Neuronal stem cell (in vitro differentiated cells): Measurements from ENCODE around the gene PRKCE.

Source experiments
- DNase-seq: peaks from one replicate; pipeline ENCODE4 v3.0.0-alpha.2; 2013; ENCODE audit warnings: low spot score
- H2AFZ ChIP-seq: one replicate; pipeline ENCODE4 v1.6.1; 2013; ENCODE audit warnings: mild to moderate bottlenecking, low read length, inconsistent platforms
- H2AK5ac ChIP-seq: 2 replicates; pipeline ENCODE4 v1.6.1; 2013; ENCODE audit warnings: low read depth, mild to moderate bottlenecking, inconsistent platforms, low read length, moderate library complexity, mixed read lengths
- H2BK120ac ChIP-seq: 2 replicates; pipeline ENCODE4 v1.6.1; 2013; ENCODE audit warnings: low read depth, mild to moderate bottlenecking, inconsistent platforms, low read length, moderate library complexity, mixed read lengths
- H2BK12ac ChIP-seq: one replicate; pipeline ENCODE4 v1.6.1; 2013; ENCODE audit warnings: low read length, inconsistent platforms
- H2BK15ac ChIP-seq: 2 replicates; pipeline ENCODE4 v1.6.1; 2013; ENCODE audit warnings: mild to moderate bottlenecking, low read length, inconsistent platforms, mixed read lengths
- H2BK5ac ChIP-seq: one replicate; pipeline ENCODE4 v1.6.1; 2013; ENCODE audit warnings: inconsistent platforms, mild to moderate bottlenecking, low read length, moderate library complexity
- H3K14ac ChIP-seq: one replicate; pipeline ENCODE4 v1.6.1; 2013; ENCODE audit warnings: low read length, inconsistent platforms
- H3K18ac ChIP-seq: 2 replicates; pipeline ENCODE4 v1.6.1; 2013; ENCODE audit warnings: low read length, inconsistent platforms
- H3K23ac ChIP-seq: 2 replicates; pipeline ENCODE4 v1.6.1; 2013; ENCODE audit warnings: low read depth, mild to moderate bottlenecking, mixed read lengths, low read length, inconsistent platforms; ENCODE audit not compliant: poor library complexity
- H3K27ac ChIP-seq: replicated peaks from 3 replicates; pipeline ENCODE4 v1.5.1; 2013; ENCODE audit warnings: low read length, inconsistent platforms
- H3K27me3 ChIP-seq, 3 experiments: 2 replicates each; pipeline ENCODE4 v1.6.1; 2013; ENCODE audit warnings: low read length in 3 of 3, mild to moderate bottlenecking in 2 of 3, inconsistent platforms in 1 of 3, low read depth in 1 of 3, mixed read lengths in 1 of 3, moderate library complexity in 1 of 3; ENCODE audit not compliant: control insufficient read depth in 3 of 3, insufficient read depth in 3 of 3
- H3K36me3 ChIP-seq, 2 donors: replicated peaks in 1 of 2; 2 replicates each; pipeline ENCODE4 v1.6.1; 2013; ENCODE audit warnings: low read length in 2 of 2; ENCODE audit not compliant: control insufficient read depth in 2 of 2, insufficient read depth in 2 of 2
- H3K4ac ChIP-seq: 2 replicates; pipeline ENCODE4 v1.6.1; 2013; ENCODE audit warnings: inconsistent platforms, mild to moderate bottlenecking, low read length, moderate library complexity
- H3K4me1 ChIP-seq, 2 donors: 1 replicate in 1 of 2; 2 replicates in 1 of 2; pipeline ENCODE4 v1.6.1; 2013; ENCODE audit warnings: low read length in 2 of 2, low read depth in 1 of 2; ENCODE audit not compliant: control insufficient read depth in 2 of 2, insufficient read depth in 1 of 2
- H3K4me2 ChIP-seq: one replicate; pipeline ENCODE4 v1.6.1; 2013; ENCODE audit warnings: mild to moderate bottlenecking, low read length, inconsistent platforms; ENCODE audit not compliant: insufficient read depth, poor library complexity, severe bottlenecking
- H3K4me3 ChIP-seq, 2 donors: 2 replicates each; pipeline ENCODE4 v1.5.1; 2013; ENCODE audit warnings: low read length in 2 of 2, mild to moderate bottlenecking in 2 of 2, inconsistent platforms in 1 of 2, moderate library complexity in 1 of 2
- H3K79me1 ChIP-seq: one replicate; pipeline ENCODE4 v1.6.1; 2013; ENCODE audit warnings: low read depth, mild to moderate bottlenecking, inconsistent platforms, low read length, moderate library complexity
- H3K9ac ChIP-seq: one replicate; pipeline ENCODE4 v1.6.1; 2013; ENCODE audit warnings: mild to moderate bottlenecking, low read depth, low read length, inconsistent platforms; ENCODE audit not compliant: poor library complexity
- H3K9me3 ChIP-seq, 2 donors: replicated peaks in 1 of 2; 2 replicates each; pipeline versions ENCODE3 to v1.6.1; 2013; ENCODE audit warnings: low read length in 2 of 2, mild to moderate bottlenecking in 2 of 2, inconsistent platforms in 1 of 2, low read depth in 1 of 2, mixed read lengths in 1 of 2, moderate library complexity in 1 of 2; ENCODE audit not compliant: control insufficient read depth in 2 of 2, insufficient read depth in 1 of 2
- H4K8ac ChIP-seq: one replicate; pipeline ENCODE4 v1.6.1; 2013; ENCODE audit warnings: low read depth, mild to moderate bottlenecking, inconsistent platforms, low read length, moderate library complexity
- H4K91ac ChIP-seq: one replicate; pipeline ENCODE4 v1.6.1; 2013; ENCODE audit warnings: low read length, low read depth, mild to moderate bottlenecking, inconsistent platforms; ENCODE audit not compliant: poor library complexity
- WGBS, 2 donors: extraction: QIAGEN DNeasy Blood & Tissue Kit; methylation state at CpG; one replicate each; pipeline ENCODE4 v1.1.7; 2013; ENCODE audit warnings: missing lambda C conversion rate in 2 of 2, mixed read lengths in 1 of 2; ENCODE audit not compliant: insufficient read length in 2 of 2, insufficient replicate concordance in 1 of 2; ENCODE audit errors: extremely low coverage in 2 of 2; 5-methylcytosine and 5-hydroxymethylcytosine counted together

Gene PRKCE

DNA sequence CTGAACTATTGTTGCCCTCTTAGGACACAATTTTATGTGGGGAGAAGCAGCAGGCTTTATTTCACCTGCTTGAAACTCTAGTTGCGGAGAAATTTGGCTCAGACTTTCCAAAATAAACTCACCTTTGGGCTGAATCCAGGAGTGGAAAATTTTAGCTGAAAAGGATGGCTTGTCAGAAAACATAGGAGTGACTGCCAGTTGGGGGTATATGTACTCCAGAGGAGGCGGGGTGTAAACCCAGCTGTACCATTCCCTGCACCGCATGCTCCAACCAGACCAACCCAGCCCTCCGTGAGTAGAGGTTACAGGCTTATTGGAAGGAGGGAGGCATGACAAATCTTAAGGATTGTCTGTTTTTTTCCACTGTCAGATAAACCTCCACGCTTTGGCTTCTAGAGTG lies 53.8 kb downstream of the PRKCE start:
- no peak overlapping the region for H3K23ac ChIP-seq
- H3K9ac ChIP-seq, result no peak overlapping the region

DNA sequence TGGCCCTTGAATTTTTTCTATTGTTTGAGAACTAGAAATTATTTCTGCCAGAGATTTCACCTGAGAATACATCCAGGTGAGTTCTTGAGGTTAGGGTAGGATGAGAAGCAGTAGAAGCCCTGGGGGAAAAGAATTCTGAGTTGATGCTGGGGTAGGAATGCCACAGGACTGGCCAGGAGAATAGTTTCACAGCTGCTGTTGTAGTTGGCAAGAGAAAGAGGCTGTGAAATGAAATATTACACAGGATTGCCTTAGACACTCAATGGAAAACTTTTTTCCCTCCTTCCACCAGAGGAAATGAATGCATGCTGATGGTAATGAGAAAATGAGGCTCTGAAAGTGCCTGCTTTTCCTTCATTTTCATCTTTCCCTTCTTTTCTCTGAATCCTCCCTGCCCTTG lies 54.6 kb downstream of the PRKCE start:
- peaks cover 0 to 5% of the 10 kb centered on the region in 2 donors for H3K9me3 ChIP-seq
- H2BK5ac ChIP-seq, result no peak overlapping the region
- H3K4me1 ChIP-seq, result no peaks in the 10 kb centered on the region
- no peak overlapping the region for H3K27ac ChIP-seq
- no peak overlapping the region for H4K8ac ChIP-seq
- no peak overlapping the region for H2BK12ac ChIP-seq
- H2AK5ac ChIP-seq, result no peak overlapping the region
- no peak overlapping the region for H2AFZ ChIP-seq
- H3K4me3 ChIP-seq, result no peak overlapping the region
- H2BK120ac ChIP-seq, result no peak overlapping the region
- no peak overlapping the region for H3K14ac ChIP-seq
- no peaks in the 10 kb centered on the region for H3K27me3 ChIP-seq
- DNase-seq, result no peak
- H3K4ac ChIP-seq, result no peak overlapping the region
- H4K91ac ChIP-seq, result no peak overlapping the region
- no peak overlapping the region for H3K23ac ChIP-seq
- H3K36me3 ChIP-seq, result no peaks in the 10 kb centered on the region
- no peak overlapping the region for H3K9ac ChIP-seq
- H3K18ac ChIP-seq, result no peak overlapping the region
- H3K4me2 ChIP-seq, result no peak overlapping the region
- no peak overlapping the region for H2BK15ac ChIP-seq
- H3K79me1 ChIP-seq, result no peaks in the 10 kb centered on the region

More for the DNA sequence above, 53.8 kb downstream of the PRKCE start:
- DNase-seq, result no peak
- Histone ChIP-seq H3K9me3 (peaks cover 0 to 5% of the 10 kb centered on the region in 2 donors), H4K91ac (no peak overlapping the region), H2BK120ac (no peak overlapping the region), H3K4me2 (no peak overlapping the region), H3K27me3 (no peaks in the 10 kb centered on the region), H2BK5ac (no peak overlapping the region), H4K8ac (no peak overlapping the region), H2BK12ac (no peak overlapping the region), H2AK5ac (no peak overlapping the region), H3K18ac (no peak overlapping the region), H3K4me3 (no peak overlapping the region), H3K4ac (no peak overlapping the region), H3K27ac (no peak overlapping the region), H2AFZ (no peak overlapping the region), H3K36me3 (no peaks in the 10 kb centered on the region), H3K4me1 (no peaks in the 10 kb centered on the region), H3K79me1 (no peaks in the 10 kb centered on the region), H3K14ac (no peak overlapping the region), H2BK15ac (no peak overlapping the region)
- WGBS, 2 donors, result no CpG with 5 or more reads among the region's 5 CpGs

GRCh38 chr2:45707006-45707405 lies 55.5 kb downstream of the PRKCE start:
- H3K27me3 ChIP-seq, result no peaks in the 10 kb centered on the region
- H4K91ac ChIP-seq, result no peak overlapping the region
- whole genome bisulfite sequencing, 2 donors, result no CpG with 5 or more reads among the region's 3 CpGs
- no peak overlapping the region for H2AK5ac ChIP-seq
- no peak overlapping the region for H3K18ac ChIP-seq
- peaks cover 0 to 5% of the 10 kb centered on the region in 2 donors for H3K9me3 ChIP-seq
- H3K9ac ChIP-seq, result no peak overlapping the region
- DNase-seq, result no peak
- H3K4ac ChIP-seq, result no peak overlapping the region
- no peaks in the 10 kb centered on the region for H3K79me1 ChIP-seq
- no peak overlapping the region for H3K4me2 ChIP-seq
- no peak overlapping the region for H2BK120ac ChIP-seq
- H3K27ac ChIP-seq, result no peak overlapping the region
- no peak overlapping the region for H2AFZ ChIP-seq
- H2BK12ac ChIP-seq, result no peak overlapping the region
- H3K4me3 ChIP-seq, result no peak overlapping the region
- H2BK5ac ChIP-seq, result no peak overlapping the region
- no peak overlapping the region for H3K23ac ChIP-seq
- H4K8ac ChIP-seq, result no peak overlapping the region
- H3K4me1 ChIP-seq, result no peaks in the 10 kb centered on the region
- no peak overlapping the region for H3K14ac ChIP-seq
- H2BK15ac ChIP-seq, result no peak overlapping the region
- H3K36me3 ChIP-seq, result no peaks in the 10 kb centered on the region

GRCh38 chr2:45707661-45708060 lies 56.2 kb downstream of the PRKCE start:
- no peak overlapping the region for H4K8ac ChIP-seq
- no peak overlapping the region for H4K91ac ChIP-seq
- no peak overlapping the region for H2BK120ac ChIP-seq
- H3K4ac ChIP-seq, result no peak overlapping the region
- H3K79me1 ChIP-seq, result no peaks in the 10 kb centered on the region
- H3K27me3 ChIP-seq, result no peaks in the 10 kb centered on the region
- no peak overlapping the region for H2BK5ac ChIP-seq
- no CpG with 5 or more reads among the region's 6 CpGs for WGBS, 2 donors
- no peak overlapping the region for H3K23ac ChIP-seq
- H2AFZ ChIP-seq, result no peak overlapping the region
- no peaks in the 10 kb centered on the region for H3K36me3 ChIP-seq
- no peak overlapping the region for H3K27ac ChIP-seq
- no peak overlapping the region for H3K14ac ChIP-seq
- H3K4me2 ChIP-seq, result no peak overlapping the region
- H3K9ac ChIP-seq, result no peak overlapping the region
- H3K4me1 ChIP-seq, result no peaks in the 10 kb centered on the region
- no peak overlapping the region for H2BK12ac ChIP-seq
- no peak overlapping the region for H2BK15ac ChIP-seq
- H3K4me3 ChIP-seq, result no peak overlapping the region
- H3K9me3 ChIP-seq, result peaks cover 0 to 5% of the 10 kb centered on the region in 2 donors
- no peak overlapping the region for H3K18ac ChIP-seq
- DNase-seq, result no peak
- H2AK5ac ChIP-seq, result no peak overlapping the region
